WTC11 (cell line): ENCODE results near the gene ADAM12. TPM values are rescaled to one million over a fixed set of nuclear protein-coding genes. Genes with fewer than 3 reads are reported as not detected.

Source experiments
- ATAC-seq: fragments of 200-7000 bp; cut with Tn5 transposase; 2 replicates; pipeline ENCODE4 v1.10.0; 2021; ENCODE audit warnings: mild to moderate bottlenecking, moderate library complexity
- CTCF ChIA-PET: fragments of 300-600 bp; sonication (Branson Sonifier 250); formaldehyde crosslinking; loops from one replicate; lab custom pipeline; 2021; ENCODE audit warnings: antibody characterized with exemption; lab: Charles Lee
- POLR2A ChIA-PET: fragments of 350-600 bp; sonication (Branson Sonifier 250); formaldehyde crosslinking; loops from one replicate; lab custom pipeline; 2021; ENCODE audit warnings: antibody characterized with exemption; lab: Charles Lee
- DNase-seq: peaks from one replicate; pipeline ENCODE4 v3.0.0; 2021; ENCODE audit warnings: low spot score
- H3K27ac Mint-ChIP-seq: 2 replicates; pipeline ENCODE4 v1.8.0; 2021; ENCODE audit warnings: mixed read lengths
- H3K27me3 Mint-ChIP-seq: 2 replicates; pipeline ENCODE4 v1.8.0; 2021; ENCODE audit warnings: low read depth, mild to moderate bottlenecking, moderate library complexity, mixed read lengths
- H3K36me3 Mint-ChIP-seq: 2 replicates; pipeline ENCODE4 v1.8.0; 2021; ENCODE audit warnings: mixed read lengths
- H3K4me1 Mint-ChIP-seq: 2 replicates; pipeline ENCODE4 v1.8.0; 2022; ENCODE audit warnings: mixed read lengths
- H3K4me3 Mint-ChIP-seq: 2 replicates; pipeline ENCODE4 v1.8.0; 2021; ENCODE audit warnings: mild to moderate bottlenecking, moderate library complexity, mixed read lengths
- H3K9me3 Mint-ChIP-seq: 2 replicates; pipeline ENCODE4 v1.8.0; 2021; ENCODE audit warnings: mixed read lengths
- ERG ChIP-seq: fragments of 250-450 bp; sonication (Bioruptor Pico); IDR thresholded peaks from 2 replicates; pipeline ENCODE4 v1.8.0; 2021; ENCODE audit warnings: mild to moderate bottlenecking
- GABPB1 ChIP-seq: sonication (generic); formaldehyde crosslinking; IDR thresholded peaks from 2 replicates; pipeline ENCODE4 v1.8.1; 2023; ENCODE audit warnings: mild to moderate bottlenecking, missing genetic modification reagents
- IRF2 ChIP-seq: sonication (generic); formaldehyde crosslinking; IDR thresholded peaks from 2 replicates; pipeline ENCODE4 v1.8.0; 2022; ENCODE audit warnings: low read depth, missing genetic modification reagents, borderline replicate concordance
- MXD4 ChIP-seq: fragments of 250-450 bp; sonication (Bioruptor Pico); IDR thresholded peaks from 2 replicates; pipeline ENCODE4 v1.8.0; 2021; ENCODE audit warnings: mild to moderate bottlenecking, moderate library complexity, borderline replicate concordance
- NFATC4 ChIP-seq: fragments of 250-450 bp; sonication (Bioruptor Pico); IDR thresholded peaks from 2 replicates; pipeline ENCODE4 v1.9.0; 2021; ENCODE audit warnings: mild to moderate bottlenecking
- NFYB ChIP-seq: sonication (generic); formaldehyde crosslinking; conservative IDR thresholded peaks from 2 replicates; pipeline ENCODE4 v1.8.0; 2022; ENCODE audit warnings: low read depth, missing genetic modification reagents
- PRRX2 ChIP-seq: fragments of 250-450 bp; sonication (Bioruptor Pico); IDR thresholded peaks from 2 replicates; pipeline ENCODE4 v1.8.0; 2021; ENCODE audit warnings: mild to moderate bottlenecking
- SMAD3 ChIP-seq: sonication (generic); formaldehyde crosslinking; IDR thresholded peaks from 2 replicates; pipeline ENCODE4 v1.8.0; 2022; ENCODE audit warnings: missing genetic modification reagents, mild to moderate bottlenecking, borderline replicate concordance
- SP1 ChIP-seq: sonication (generic); formaldehyde crosslinking; conservative IDR thresholded peaks from 2 replicates; pipeline ENCODE4 v1.8.1; 2022; ENCODE audit warnings: missing genetic modification reagents
- ZBTB21 ChIP-seq: sonication (generic); formaldehyde crosslinking; IDR thresholded peaks from 2 replicates; pipeline ENCODE4 v1.8.1; 2023; ENCODE audit warnings: mild to moderate bottlenecking, missing genetic modification reagents, borderline replicate concordance
- ZNF121 ChIP-seq: sonication (generic); formaldehyde crosslinking; IDR thresholded peaks from 2 replicates; pipeline ENCODE4 v1.8.0; 2023; ENCODE audit warnings: missing genetic modification reagents
- ZNF263 ChIP-seq: sonication (generic); formaldehyde crosslinking; IDR thresholded peaks from 2 replicates; pipeline ENCODE4 v1.8.1; 2022; ENCODE audit warnings: low read depth, mild to moderate bottlenecking, moderate library complexity, missing genetic modification reagents
- ZNF671 ChIP-seq: fragments of 250-450 bp; sonication (Bioruptor Pico); IDR thresholded peaks from 2 replicates; pipeline ENCODE4 v1.8.0; 2021; ENCODE audit warnings: mild to moderate bottlenecking
- total RNA-seq: library from RNA; stranded (reverse); gene quantifications from 3 replicates; pipeline ENCODE4 v1.2.3, GENCODE V29; 2021
- TF ChIP-seq, protein P1 (sequence below): sonication (generic); formaldehyde crosslinking; IDR thresholded peaks from 2 replicates; pipeline ENCODE4 v1.8.1; 2022; ENCODE audit warnings: missing genetic modification reagents, borderline replicate concordance
- TF ChIP-seq, protein P2 (sequence below): sonication (generic); formaldehyde crosslinking; IDR thresholded peaks from 2 replicates; pipeline ENCODE4 v1.8.1; 2022; ENCODE audit warnings: mild to moderate bottlenecking, missing genetic modification reagents, moderate library complexity, borderline replicate concordance
- TF ChIP-seq, protein P3 (sequence below): sonication (generic); formaldehyde crosslinking; IDR thresholded peaks from 2 replicates; pipeline ENCODE4 v1.8.0; 2022; ENCODE audit warnings: mild to moderate bottlenecking, missing genetic modification reagents
- TF ChIP-seq, protein P4 (sequence below): fragments of 250-450 bp; sonication (Bioruptor Pico); IDR thresholded peaks from 2 replicates; pipeline ENCODE4 v1.9.0; 2021; ENCODE audit warnings: mild to moderate bottlenecking

Gene ADAM12
- total RNA-seq, 1 experiment from 2014 or later, result 0.22 TPM

GRCh38 chr10:126314863-126315493 lies 73.3 kb downstream of the ADAM12 start:
- ChIA-PET CTCF (interaction anchor here (1.4 kb wide), 1 partner anchor 381 kb away, joined by 4 read pairs; no protein-coding TSS in a partner anchor), POLR2A (no interaction called here)
- peaks cover 12% of the 10 kb centered on the region for H3K9me3 Mint-ChIP-seq
- H3K27me3 Mint-ChIP-seq, result no peaks in the 10 kb centered on the region
- ATAC-seq (no peak), DNase-seq (no peak)
- H3K27ac Mint-ChIP-seq, result no peak overlapping the region
- no peak overlapping the region for H3K4me3 Mint-ChIP-seq
- H3K4me1 Mint-ChIP-seq, result no peaks in the 10 kb centered on the region
- TF ChIP-seq MXD4 (no peak), SP1 (CRISPR knock-in tag) (no peak), ZNF121 (CRISPR knock-in tag) (no peak), NFATC4 (CRISPR knock-in tag) (no peak), ZNF671 (CRISPR knock-in tag) (no peak)
- TF ChIP-seq, protein P1, sequence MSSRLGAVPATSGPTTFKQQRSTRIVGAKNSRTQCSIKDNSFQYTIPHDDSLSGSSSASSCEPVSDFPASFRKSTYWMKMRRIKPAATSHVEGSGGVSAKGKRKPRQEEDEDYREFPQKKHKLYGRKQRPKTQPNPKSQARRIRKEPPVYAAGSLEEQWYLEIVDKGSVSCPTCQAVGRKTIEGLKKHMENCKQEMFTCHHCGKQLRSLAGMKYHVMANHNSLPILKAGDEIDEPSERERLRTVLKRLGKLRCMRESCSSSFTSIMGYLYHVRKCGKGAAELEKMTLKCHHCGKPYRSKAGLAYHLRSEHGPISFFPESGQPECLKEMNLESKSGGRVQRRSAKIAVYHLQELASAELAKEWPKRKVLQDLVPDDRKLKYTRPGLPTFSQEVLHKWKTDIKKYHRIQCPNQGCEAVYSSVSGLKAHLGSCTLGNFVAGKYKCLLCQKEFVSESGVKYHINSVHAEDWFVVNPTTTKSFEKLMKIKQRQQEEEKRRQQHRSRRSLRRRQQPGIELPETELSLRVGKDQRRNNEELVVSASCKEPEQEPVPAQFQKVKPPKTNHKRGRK (CRISPR knock-in tag), result no peak
- TF ChIP-seq, protein P2, sequence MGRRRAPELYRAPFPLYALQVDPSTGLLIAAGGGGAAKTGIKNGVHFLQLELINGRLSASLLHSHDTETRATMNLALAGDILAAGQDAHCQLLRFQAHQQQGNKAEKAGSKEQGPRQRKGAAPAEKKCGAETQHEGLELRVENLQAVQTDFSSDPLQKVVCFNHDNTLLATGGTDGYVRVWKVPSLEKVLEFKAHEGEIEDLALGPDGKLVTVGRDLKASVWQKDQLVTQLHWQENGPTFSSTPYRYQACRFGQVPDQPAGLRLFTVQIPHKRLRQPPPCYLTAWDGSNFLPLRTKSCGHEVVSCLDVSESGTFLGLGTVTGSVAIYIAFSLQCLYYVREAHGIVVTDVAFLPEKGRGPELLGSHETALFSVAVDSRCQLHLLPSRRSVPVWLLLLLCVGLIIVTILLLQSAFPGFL, result no peak
- H3K36me3 Mint-ChIP-seq, result no peaks in the 10 kb centered on the region

DNA sequence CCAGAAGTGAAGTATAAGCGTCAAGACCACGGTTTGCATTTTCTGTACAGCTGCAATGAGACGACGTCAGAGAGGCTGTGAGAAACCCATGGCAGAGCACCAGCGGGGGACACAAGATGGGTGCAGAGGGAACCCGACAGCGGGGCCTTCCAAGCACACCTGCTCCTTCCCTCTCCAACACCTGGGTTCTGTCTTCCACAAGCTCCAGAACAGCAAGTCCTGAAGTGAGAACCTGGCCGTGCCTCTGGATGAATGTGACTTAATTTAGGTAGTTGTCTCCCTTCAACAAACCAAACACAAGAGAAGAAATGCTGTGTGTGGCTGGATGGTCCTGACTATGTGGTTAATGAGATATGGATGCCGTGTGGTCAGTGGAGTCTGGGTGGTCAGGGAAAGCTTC lies 76.1 kb downstream of the ADAM12 start:
- POLR2A ChIA-PET, result interaction anchor here (0.7 kb wide), 1 partner anchor 294 kb away, joined by 7 read pairs; no protein-coding TSS in a partner anchor

DNA sequence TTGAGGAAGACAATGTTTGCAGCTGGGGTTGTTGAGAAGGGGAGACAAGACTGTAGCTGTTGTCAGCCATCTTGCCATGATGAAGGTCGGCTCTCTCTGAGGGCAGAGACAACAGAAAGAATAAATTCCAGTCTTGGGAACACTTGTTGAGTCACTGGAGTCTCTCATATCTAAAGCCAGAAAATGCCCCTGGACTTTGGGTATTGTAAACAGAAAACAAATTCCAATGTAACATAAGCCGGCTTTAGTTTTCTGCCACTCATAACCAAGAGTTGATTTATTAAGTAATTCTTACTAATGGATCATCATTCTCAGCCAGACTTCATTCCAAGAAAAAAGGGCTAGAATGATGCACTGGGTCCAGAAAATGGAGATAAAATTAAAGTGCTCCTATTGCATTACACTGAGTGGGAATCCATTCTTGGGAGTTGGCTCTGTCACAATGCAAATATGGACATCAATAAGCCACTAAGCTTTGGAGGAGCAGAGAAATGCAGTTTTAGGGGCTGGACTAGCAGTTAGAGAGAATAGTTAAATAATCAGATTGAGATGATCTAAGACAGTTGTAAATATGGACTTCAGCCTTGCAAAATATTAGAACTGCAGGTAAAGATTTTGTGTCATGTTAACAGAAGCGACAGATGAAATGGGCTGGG lies 78.9 kb downstream of the ADAM12 start:
- CTCF ChIA-PET, result no interaction called here
- Mint-ChIP-seq H3K4me1 (no peaks in the 10 kb centered on the region), H3K27ac (no peak overlapping the region), H3K4me3 (no peak overlapping the region), H3K36me3 (no peaks in the 10 kb centered on the region), H3K27me3 (no peaks in the 10 kb centered on the region), H3K9me3 (peaks cover 18% of the 10 kb centered on the region)
- DNase-seq, result no peak
- POLR2A ChIA-PET, result no interaction called here
- ATAC-seq, result no peak
- TF ChIP-seq SMAD3 (no peak), ZBTB21 (no peak), IRF2 (CRISPR knock-in tag) (no peak), NFYB (CRISPR knock-in tag) (no peak), GABPB1 (CRISPR knock-in tag) (no peak), ERG (CRISPR knock-in tag) (no peak), MXD4 (no peak), PRRX2 (CRISPR knock-in tag) (no peak)
- TF ChIP-seq, protein P3, sequence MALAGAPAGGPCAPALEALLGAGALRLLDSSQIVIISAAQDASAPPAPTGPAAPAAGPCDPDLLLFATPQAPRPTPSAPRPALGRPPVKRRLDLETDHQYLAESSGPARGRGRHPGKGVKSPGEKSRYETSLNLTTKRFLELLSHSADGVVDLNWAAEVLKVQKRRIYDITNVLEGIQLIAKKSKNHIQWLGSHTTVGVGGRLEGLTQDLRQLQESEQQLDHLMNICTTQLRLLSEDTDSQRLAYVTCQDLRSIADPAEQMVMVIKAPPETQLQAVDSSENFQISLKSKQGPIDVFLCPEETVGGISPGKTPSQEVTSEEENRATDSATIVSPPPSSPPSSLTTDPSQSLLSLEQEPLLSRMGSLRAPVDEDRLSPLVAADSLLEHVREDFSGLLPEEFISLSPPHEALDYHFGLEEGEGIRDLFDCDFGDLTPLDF (CRISPR knock-in tag), result no peak
- TF ChIP-seq, protein P1 (CRISPR knock-in tag), result no peak
- TF ChIP-seq, protein P4, sequence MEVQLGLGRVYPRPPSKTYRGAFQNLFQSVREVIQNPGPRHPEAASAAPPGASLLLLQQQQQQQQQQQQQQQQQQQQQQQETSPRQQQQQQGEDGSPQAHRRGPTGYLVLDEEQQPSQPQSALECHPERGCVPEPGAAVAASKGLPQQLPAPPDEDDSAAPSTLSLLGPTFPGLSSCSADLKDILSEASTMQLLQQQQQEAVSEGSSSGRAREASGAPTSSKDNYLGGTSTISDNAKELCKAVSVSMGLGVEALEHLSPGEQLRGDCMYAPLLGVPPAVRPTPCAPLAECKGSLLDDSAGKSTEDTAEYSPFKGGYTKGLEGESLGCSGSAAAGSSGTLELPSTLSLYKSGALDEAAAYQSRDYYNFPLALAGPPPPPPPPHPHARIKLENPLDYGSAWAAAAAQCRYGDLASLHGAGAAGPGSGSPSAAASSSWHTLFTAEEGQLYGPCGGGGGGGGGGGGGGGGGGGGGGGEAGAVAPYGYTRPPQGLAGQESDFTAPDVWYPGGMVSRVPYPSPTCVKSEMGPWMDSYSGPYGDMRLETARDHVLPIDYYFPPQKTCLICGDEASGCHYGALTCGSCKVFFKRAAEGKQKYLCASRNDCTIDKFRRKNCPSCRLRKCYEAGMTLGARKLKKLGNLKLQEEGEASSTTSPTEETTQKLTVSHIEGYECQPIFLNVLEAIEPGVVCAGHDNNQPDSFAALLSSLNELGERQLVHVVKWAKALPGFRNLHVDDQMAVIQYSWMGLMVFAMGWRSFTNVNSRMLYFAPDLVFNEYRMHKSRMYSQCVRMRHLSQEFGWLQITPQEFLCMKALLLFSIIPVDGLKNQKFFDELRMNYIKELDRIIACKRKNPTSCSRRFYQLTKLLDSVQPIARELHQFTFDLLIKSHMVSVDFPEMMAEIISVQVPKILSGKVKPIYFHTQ (CRISPR knock-in tag), result no peak

More for the DNA sequence above, 76.1 kb downstream of the ADAM12 start:
- CTCF ChIA-PET, result no interaction called here
- no peaks in the 10 kb centered on the region for H3K4me1 Mint-ChIP-seq
- no peaks in the 10 kb centered on the region for H3K36me3 Mint-ChIP-seq
- peaks cover 17% of the 10 kb centered on the region for H3K9me3 Mint-ChIP-seq
- H3K27ac Mint-ChIP-seq, result no peak overlapping the region
- TF ChIP-seq, protein P2, result no peak
- no peak for TF ChIP-seq PRRX2 (CRISPR knock-in tag)
- TF ChIP-seq IRF2 (CRISPR knock-in tag), result no peak
- no peak for TF ChIP-seq ZNF263 (CRISPR knock-in tag)
- H3K4me3 Mint-ChIP-seq, result no peak overlapping the region
- DNase-seq, result no peak
- no peak for ATAC-seq
- H3K27me3 Mint-ChIP-seq, result no peaks in the 10 kb centered on the region
